KMS-11 (cell line): ENCODE results near the gene TCF4.

Experiments
- H2AFZ ChIP-seq: fragments of 200-600 bp; sonication (generic); 2 replicates; pipeline ENCODE4 v1.6.1; 2016; ENCODE audit warnings: antibody characterized with exemption, mixed run types, low read depth
- H3K27ac ChIP-seq: fragments of 200-600 bp; sonication (generic); 2 replicates; pipeline ENCODE4 v1.6.1; 2016; ENCODE audit warnings: mild to moderate bottlenecking, mixed run types
- H3K27me3 ChIP-seq: fragments of 200-600 bp; sonication (generic); 2 replicates; pipeline ENCODE4 v1.6.1; 2017; ENCODE audit warnings: mild to moderate bottlenecking, low read depth, mixed run types, moderate library complexity; ENCODE audit not compliant: insufficient read depth
- H3K36me3 ChIP-seq: fragments of 200-600 bp; sonication (generic); 2 replicates; pipeline ENCODE4 v1.6.1; 2017; ENCODE audit warnings: mild to moderate bottlenecking, mixed run types; ENCODE audit not compliant: insufficient read depth
- H3K4me1 ChIP-seq: fragments of 200-600 bp; sonication (generic); 2 replicates; pipeline ENCODE4 v1.6.1; 2016; ENCODE audit warnings: mild to moderate bottlenecking, low read depth, mixed run types; ENCODE audit not compliant: poor library complexity, severe bottlenecking
- H3K4me2 ChIP-seq: fragments of 200-600 bp; sonication (generic); 2 replicates; pipeline ENCODE4 v1.7.0; 2016; ENCODE audit warnings: mild to moderate bottlenecking, mixed run types
- H3K4me3 ChIP-seq: fragments of 200-600 bp; sonication (generic); IDR thresholded peaks from 2 replicates; pipeline ENCODE4 v1.6.1; 2017; ENCODE audit warnings: low read depth, low read length, mixed read lengths; ENCODE audit not compliant: insufficient read depth
- H3K79me2 ChIP-seq: fragments of 200-600 bp; sonication (generic); 2 replicates; pipeline ENCODE4 v1.6.1; 2016; ENCODE audit warnings: low read depth, mixed run types; ENCODE audit not compliant: insufficient read depth
- H3K9ac ChIP-seq: fragments of 200-600 bp; sonication (generic); 2 replicates; pipeline ENCODE4 v1.6.1; 2016; ENCODE audit warnings: mild to moderate bottlenecking, mixed run types
- H4K20me1 ChIP-seq: fragments of 200-600 bp; sonication (generic); 2 replicates; pipeline ENCODE4 v1.6.1; 2016; ENCODE audit warnings: mild to moderate bottlenecking, mixed run types; ENCODE audit not compliant: insufficient read depth
- CTCF ChIP-seq: fragments of 200-600 bp; sonication (generic); conservative IDR thresholded peaks from 2 replicates; pipeline ENCODE4 v1.6.1; 2017; ENCODE audit warnings: low read depth, mild to moderate bottlenecking, antibody characterized with exemption, low read length, moderate library complexity, mixed read lengths

The TCF4 gene

GRCh38 chr18:55360061-55360460 lies 227.9 kb downstream of the TCF4 start:
- H3K36me3 ChIP-seq, result no peaks in the 10 kb centered on the region; the same call in 1 of the 2 replicates
- no peak overlapping the region for H3K27ac ChIP-seq
- H3K79me2 ChIP-seq, result no peaks in the 10 kb centered on the region
- H3K4me1 ChIP-seq, result peaks cover 13% of the 10 kb centered on the region
- TF ChIP-seq CTCF, result no peak
- no peak overlapping the region for H3K9ac ChIP-seq
- no peak overlapping the region for H3K4me2 ChIP-seq
- no peaks in the 10 kb centered on the region for H4K20me1 ChIP-seq
- H3K4me3 ChIP-seq, result no peak overlapping the region
- no peaks in the 10 kb centered on the region for H3K27me3 ChIP-seq
- H2AFZ ChIP-seq, result no peak overlapping the region

- Histone ChIP-seq H3K79me2 (no peaks in the 10 kb centered on the region), H3K36me3 (no peaks in the 10 kb centered on the region), H3K9ac (no peak overlapping the region), H2AFZ (no peak overlapping the region), H4K20me1 (no peaks in the 10 kb centered on the region), H3K4me1 (peaks cover 17% of the 10 kb centered on the region), H3K4me2 (no peak overlapping the region), H3K4me3 (no peak overlapping the region), H3K27me3 (no peaks in the 10 kb centered on the region), H3K27ac (no peak overlapping the region)
- no peak for TF ChIP-seq CTCF
Measured at GRCh38 chr18:55356815-55357214, 231.2 kb downstream of the TCF4 start.

GRCh38 chr18:55355223-55355622 lies 232.8 kb downstream of the TCF4 start:
- H3K79me2 ChIP-seq, result no peaks in the 10 kb centered on the region
- H3K4me1 ChIP-seq, result peaks cover 20% of the 10 kb centered on the region
- no peak overlapping the region for H3K27ac ChIP-seq
- H4K20me1 ChIP-seq, result no peaks in the 10 kb centered on the region
- no peak for TF ChIP-seq CTCF
- H3K36me3 ChIP-seq, result no peaks in the 10 kb centered on the region
- H3K9ac ChIP-seq, result no peak overlapping the region
- no peak overlapping the region for H3K4me3 ChIP-seq
- 0 out of 2 replicates have a peak overlapping the region, but pooled peaks have one; percentile 15 for H3K4me2 ChIP-seq
- no peaks in the 10 kb centered on the region for H3K27me3 ChIP-seq
- H2AFZ ChIP-seq, result no peak overlapping the region

- peaks cover 21% of the 10 kb centered on the region for H3K4me1 ChIP-seq
- H2AFZ ChIP-seq, result no peak overlapping the region
- H3K4me2 ChIP-seq, result 0 out of 2 replicates have a peak overlapping the region, but pooled peaks have one; percentile 15
- H3K4me3 ChIP-seq, result no peak overlapping the region
- H3K36me3 ChIP-seq, result no peaks in the 10 kb centered on the region
- TF ChIP-seq CTCF, result no peak
- no peaks in the 10 kb centered on the region for H3K27me3 ChIP-seq
- H4K20me1 ChIP-seq, result no peaks in the 10 kb centered on the region
- H3K79me2 ChIP-seq, result no peaks in the 10 kb centered on the region
- no peak overlapping the region for H3K9ac ChIP-seq
- H3K27ac ChIP-seq, result no peak overlapping the region
Measured at GRCh38 chr18:55354795-55355194, 233.2 kb downstream of the TCF4 start.
